ENCODE results near the gene KRT86.
"Not testable (repeated sequence)": the region's sequence is repeated elsewhere in the genome, so short reads cannot be mapped to it uniquely, and the experiment has no call there.

KRT86 gene

GRCh38 chr12:52310622-52311284, 36.3 kb downstream of the KRT86 start:
- no peak overlapping the region for H3K27ac ChIP-seq
- TF ChIP-seq ZFX (IDR thresholded peaks at IDR 0.05): no peak
- no peak for TF ChIP-seq CTCF (conservative IDR thresholded peaks at IDR 0.05)

GRCh38 chr12:52311285-52311648, 36.8 kb downstream of the KRT86 start:
- TF ChIP-seq CTCF (conservative IDR thresholded peaks at IDR 0.05) (no peak), ZFX (IDR thresholded peaks at IDR 0.05) (no peak)
- H3K27ac ChIP-seq: no peak overlapping the region

- no peak overlapping the region for H3K27ac ChIP-seq
- TF ChIP-seq ZFX (IDR thresholded peaks at IDR 0.05) (no peak), CTCF (conservative IDR thresholded peaks at IDR 0.05) (no peak)
These were observed 37.6 kb downstream of the KRT86 start for GRCh38 chr12:52312086-52312485.

GRCh38 chr12:52313461-52313860, 39.0 kb downstream of the KRT86 start:
- TF ChIP-seq ZFX (IDR thresholded peaks at IDR 0.05) (no peak), CTCF (conservative IDR thresholded peaks at IDR 0.05) (no peak)
- no peak overlapping the region for H3K27ac ChIP-seq

- TF ChIP-seq CTCF (conservative IDR thresholded peaks at IDR 0.05) (no peak), ZFX (IDR thresholded peaks at IDR 0.05) (no peak)
These were observed 39.5 kb downstream of the KRT86 start for GRCh38 chr12:52313926-52314325.

GRCh38 chr12:52314511-52314910, 40.1 kb downstream of the KRT86 start:
- no peak overlapping the region for H3K27ac ChIP-seq
- TF ChIP-seq CTCF (conservative IDR thresholded peaks at IDR 0.05) (no peak), ZFX (IDR thresholded peaks at IDR 0.05) (no peak)

More at GRCh38 chr12:52313926-52314325, 39.5 kb downstream of the KRT86 start:
- H3K27ac ChIP-seq: no peak overlapping the region

GRCh38 chr12:52315721-52316120, 41.3 kb downstream of the KRT86 start:
- TF ChIP-seq CTCF (conservative IDR thresholded peaks at IDR 0.05): peak; percentile 65
- not testable (repeated sequence) for H3K27ac ChIP-seq

Measured in C4-2B (cell line).